ENCODE data around the gene TTC28. TPM values are rescaled to one million over a fixed set of nuclear protein-coding genes. Genes with fewer than 3 reads are reported as not detected.

The TTC28 gene
- total RNA-seq, 1 donor from 2014 or later, result 46.2 TPM

- H3K4me3 Mint-ChIP-seq, result no peak overlapping the region
- no peak overlapping the region for H3K27ac Mint-ChIP-seq
- H3K4me1 Mint-ChIP-seq, result peaks cover 4% of the 10 kb centered on the region
- Histone ChIP-seq H3K9ac (no peak overlapping the region), H3K9me3 (ENCODE audit: low read depth) (no peaks in the 10 kb centered on the region), H3K79me2 (ENCODE audit: low read depth) (peaks cover 38% of the 10 kb centered on the region), H4K20me1 (ENCODE audit: low read depth) (no peaks in the 10 kb centered on the region), H3K27ac (no peak overlapping the region), H3K4me2 (no peak overlapping the region), H3K27me3 (no peaks in the 10 kb centered on the region), H3K4me1 (no peaks in the 10 kb centered on the region), H3K4me3 (no peak overlapping the region), H3K36me3 (no peaks in the 10 kb centered on the region), H2AFZ (replicated peaks) (no peak overlapping the region), H3F3A (ENCODE audit: low read depth) (no peaks in the 10 kb centered on the region)
- peaks cover 9% of the 10 kb centered on the region for H3K9me3 Mint-ChIP-seq
- DNase-seq (ENCODE audit: low spot score), result no peak
- peaks cover 26% of the 10 kb centered on the region for H3K36me3 Mint-ChIP-seq
- TF ChIP-seq EZH2 (IDR thresholded peaks at IDR 0.05) (no peak), CTCF (IDR thresholded peaks at IDR 0.05) (no peak), EZH2phosphoT487 (IDR thresholded peaks at IDR 0.05) (no peak)
- peaks cover 2% of the 10 kb centered on the region for H3K27me3 Mint-ChIP-seq (ENCODE audit: insufficient read depth, low read depth)
These were observed 32.4 kb downstream of the TTC28 start for GRCh38 chr22:28647216-28647615.

- Histone ChIP-seq H3F3A (ENCODE audit: low read depth) (no peaks in the 10 kb centered on the region), H3K36me3 (no peaks in the 10 kb centered on the region), H2AFZ (replicated peaks) (no peak overlapping the region), H3K9ac (no peak overlapping the region), H3K4me2 (no peak overlapping the region), H3K4me1 (no peaks in the 10 kb centered on the region), H3K27ac (no peak overlapping the region), H3K79me2 (ENCODE audit: low read depth) (peaks cover 44% of the 10 kb centered on the region), H4K20me1 (ENCODE audit: low read depth) (no peaks in the 10 kb centered on the region), H3K4me3 (no peak overlapping the region), H3K9me3 (ENCODE audit: low read depth) (no peaks in the 10 kb centered on the region), H3K27me3 (no peaks in the 10 kb centered on the region)
- no peak overlapping the region for H3K27ac Mint-ChIP-seq
- peaks cover 6% of the 10 kb centered on the region for H3K9me3 Mint-ChIP-seq
- no peak overlapping the region for H3K4me3 Mint-ChIP-seq
- peaks cover 18% of the 10 kb centered on the region for H3K36me3 Mint-ChIP-seq
- no peaks in the 10 kb centered on the region for H3K4me1 Mint-ChIP-seq
- H3K27me3 Mint-ChIP-seq (ENCODE audit: insufficient read depth, low read depth), result no peaks in the 10 kb centered on the region
- DNase-seq (ENCODE audit: low spot score), result no peak
- TF ChIP-seq EZH2 (IDR thresholded peaks at IDR 0.05), result no peak
- TF ChIP-seq EZH2phosphoT487 (IDR thresholded peaks at IDR 0.05), result no peak
- no peak for TF ChIP-seq CTCF (IDR thresholded peaks at IDR 0.05)
These were observed 40.3 kb downstream of the TTC28 start for GRCh38 chr22:28639321-28639720.

GRCh38 chr22:28637225-28637624, 42.4 kb downstream of the TTC28 start:
- no peaks in the 10 kb centered on the region for H3K27me3 Mint-ChIP-seq (ENCODE audit: insufficient read depth, low read depth)
- Histone ChIP-seq H3K4me3 (no peak overlapping the region), H3F3A (ENCODE audit: low read depth) (no peaks in the 10 kb centered on the region), H3K79me2 (ENCODE audit: low read depth) (peaks cover 44% of the 10 kb centered on the region), H2AFZ (replicated peaks) (no peak overlapping the region), H3K4me2 (no peak overlapping the region), H3K9ac (no peak overlapping the region), H3K36me3 (no peaks in the 10 kb centered on the region), H3K27ac (no peak overlapping the region), H4K20me1 (ENCODE audit: low read depth) (no peaks in the 10 kb centered on the region), H3K4me1 (no peaks in the 10 kb centered on the region), H3K9me3 (ENCODE audit: low read depth) (no peaks in the 10 kb centered on the region), H3K27me3 (no peaks in the 10 kb centered on the region)
- no peaks in the 10 kb centered on the region for H3K4me1 Mint-ChIP-seq
- TF ChIP-seq EZH2phosphoT487 (IDR thresholded peaks at IDR 0.05) (no peak), CTCF (IDR thresholded peaks at IDR 0.05) (no peak), EZH2 (IDR thresholded peaks at IDR 0.05) (no peak)
- no peak overlapping the region for H3K27ac Mint-ChIP-seq
- H3K9me3 Mint-ChIP-seq, result peaks cover 6% of the 10 kb centered on the region
- no peak overlapping the region for H3K4me3 Mint-ChIP-seq
- H3K36me3 Mint-ChIP-seq, result peaks cover 18% of the 10 kb centered on the region
- DNase-seq (ENCODE audit: low spot score), result no peak
